ENCODE measurements around the gene SLC45A1.

The SLC45A1 gene

DNA sequence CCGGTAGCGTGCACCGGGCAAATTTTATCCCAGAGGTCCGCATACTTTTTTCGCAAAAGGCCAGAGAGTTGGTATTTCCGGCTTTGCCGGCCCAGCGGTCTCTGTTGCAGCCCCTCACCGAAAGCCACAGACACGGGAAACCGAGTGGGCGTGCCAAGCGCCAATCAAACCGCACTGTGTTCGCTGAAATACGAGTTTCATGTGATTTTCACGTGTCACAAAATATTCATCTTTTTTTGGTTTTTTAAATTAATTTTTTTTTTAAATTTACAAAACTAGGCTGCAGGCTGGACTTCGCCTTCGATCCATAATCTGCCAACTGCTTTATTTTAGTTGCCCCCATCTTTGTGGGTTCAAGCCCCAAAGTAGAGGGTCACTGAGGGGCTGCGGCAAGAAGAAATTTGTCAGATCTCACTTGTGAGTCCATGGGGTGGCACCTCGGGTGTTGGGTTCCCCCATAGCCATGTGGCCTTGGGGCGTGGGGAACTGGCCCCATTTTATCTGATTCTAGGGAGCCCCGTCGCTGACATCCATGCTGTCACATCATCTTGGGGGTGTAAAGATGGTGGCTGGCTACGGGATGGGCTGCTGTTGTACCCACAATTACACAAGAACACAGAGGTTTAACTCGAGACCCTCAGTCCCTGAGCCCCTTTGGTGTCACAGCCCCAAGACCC, 20.8 kb downstream of the SLC45A1 start:
- DNase-seq = no peak

- no peak for DNase-seq
Measured at GRCh38 chr1:8339203-8339600, 21.3 kb downstream of the SLC45A1 start.

DNA sequence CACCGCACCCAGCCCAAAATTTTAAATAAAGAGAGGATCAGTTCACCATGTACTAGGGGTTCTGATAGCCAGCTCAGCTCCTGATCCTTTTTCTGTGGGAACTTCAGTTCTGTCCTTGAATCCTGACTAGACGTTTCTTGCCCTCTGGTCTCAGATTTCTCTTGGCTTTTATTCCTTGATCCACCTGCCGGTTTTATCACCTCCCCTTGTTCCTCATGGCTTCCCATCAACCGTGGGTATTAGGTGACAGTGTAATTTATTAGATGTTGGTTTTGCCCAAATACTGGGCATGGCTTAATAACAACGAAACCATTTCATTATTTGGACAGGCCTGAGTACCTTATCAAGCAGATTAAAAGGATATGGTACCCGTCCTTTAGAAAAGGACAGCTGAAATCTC, 22.5 kb downstream of the SLC45A1 start:
- DNase-seq = no peak

GRCh38 chr1:8342325-8342724, 24.4 kb downstream of the SLC45A1 start:
- no peak for DNase-seq

DNA sequence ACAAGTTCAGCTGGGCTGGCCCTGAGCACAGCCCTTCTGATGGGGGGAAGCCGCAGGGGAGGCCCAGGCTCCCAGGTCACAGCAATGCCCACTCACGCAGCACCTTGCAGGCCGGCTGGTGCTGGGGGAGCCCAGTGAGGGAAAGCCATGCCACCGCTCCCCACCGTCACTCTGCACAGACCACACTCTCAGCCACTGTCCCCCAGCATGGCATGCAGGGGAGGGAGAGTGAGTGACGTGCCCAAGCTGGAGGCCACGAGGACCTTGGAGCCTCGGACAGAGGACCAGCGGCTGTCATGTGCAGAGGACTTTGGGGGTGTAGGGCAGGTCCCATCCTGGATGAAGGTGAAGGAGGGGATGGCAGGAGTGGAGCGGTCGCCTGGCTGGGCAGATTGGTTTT, 25.1 kb downstream of the SLC45A1 start:
- no peak for DNase-seq

DNA sequence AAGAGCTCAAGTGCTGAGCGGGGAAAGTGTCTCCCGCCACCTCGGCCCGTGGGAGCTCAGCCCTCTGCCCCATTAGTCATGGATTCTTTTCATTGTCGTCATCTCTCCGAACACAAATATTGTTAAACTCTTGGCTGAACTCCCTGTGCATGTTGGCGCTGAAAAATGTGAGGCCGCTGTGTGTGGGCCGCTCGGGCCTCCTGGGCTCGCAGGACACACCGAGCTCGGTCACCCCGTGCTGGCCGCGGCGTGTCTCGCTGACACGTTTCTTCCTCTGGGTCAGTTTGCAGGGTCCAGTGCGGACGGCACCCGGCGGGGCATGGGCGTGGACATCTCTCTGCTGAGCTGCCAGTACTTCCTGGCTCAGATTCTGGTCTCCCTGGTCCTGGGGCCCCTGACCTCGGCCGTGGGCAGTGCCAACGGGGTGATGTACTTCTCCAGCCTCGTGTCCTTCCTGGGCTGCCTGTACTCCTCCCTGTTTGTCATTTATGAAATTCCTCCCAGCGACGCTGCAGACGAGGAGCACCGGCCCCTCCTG, 25.6 kb downstream of the SLC45A1 start:
- DNase-seq = no peak

DNA sequence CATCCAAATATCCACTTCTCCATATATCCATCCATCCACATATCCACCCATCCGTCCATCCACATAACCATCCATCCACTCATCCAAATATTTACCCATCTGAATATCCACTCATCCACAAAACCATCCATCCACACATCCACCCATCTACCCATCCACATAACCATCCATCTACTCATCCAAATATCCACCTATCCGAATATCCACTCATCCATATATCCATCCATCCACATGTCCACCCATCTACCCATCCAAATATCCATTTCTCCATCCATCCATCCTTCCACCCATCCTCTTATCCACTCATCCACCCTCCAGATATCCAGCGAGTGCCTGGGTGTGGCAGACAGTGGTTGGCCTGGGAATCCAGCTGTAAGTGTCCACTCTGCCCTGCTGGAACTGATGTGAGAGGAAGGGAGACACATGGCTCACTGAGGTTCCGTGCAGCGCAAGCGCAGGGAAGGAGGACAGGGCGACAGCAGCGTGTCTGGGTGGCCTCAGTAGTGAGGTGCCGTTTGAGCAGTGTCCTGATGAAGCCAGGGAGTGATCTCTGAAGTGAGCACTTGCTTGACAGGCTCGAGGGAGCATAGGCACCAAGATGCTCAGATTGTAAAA, 27.1 kb downstream of the SLC45A1 start:
- DNase-seq = no peak

DNA sequence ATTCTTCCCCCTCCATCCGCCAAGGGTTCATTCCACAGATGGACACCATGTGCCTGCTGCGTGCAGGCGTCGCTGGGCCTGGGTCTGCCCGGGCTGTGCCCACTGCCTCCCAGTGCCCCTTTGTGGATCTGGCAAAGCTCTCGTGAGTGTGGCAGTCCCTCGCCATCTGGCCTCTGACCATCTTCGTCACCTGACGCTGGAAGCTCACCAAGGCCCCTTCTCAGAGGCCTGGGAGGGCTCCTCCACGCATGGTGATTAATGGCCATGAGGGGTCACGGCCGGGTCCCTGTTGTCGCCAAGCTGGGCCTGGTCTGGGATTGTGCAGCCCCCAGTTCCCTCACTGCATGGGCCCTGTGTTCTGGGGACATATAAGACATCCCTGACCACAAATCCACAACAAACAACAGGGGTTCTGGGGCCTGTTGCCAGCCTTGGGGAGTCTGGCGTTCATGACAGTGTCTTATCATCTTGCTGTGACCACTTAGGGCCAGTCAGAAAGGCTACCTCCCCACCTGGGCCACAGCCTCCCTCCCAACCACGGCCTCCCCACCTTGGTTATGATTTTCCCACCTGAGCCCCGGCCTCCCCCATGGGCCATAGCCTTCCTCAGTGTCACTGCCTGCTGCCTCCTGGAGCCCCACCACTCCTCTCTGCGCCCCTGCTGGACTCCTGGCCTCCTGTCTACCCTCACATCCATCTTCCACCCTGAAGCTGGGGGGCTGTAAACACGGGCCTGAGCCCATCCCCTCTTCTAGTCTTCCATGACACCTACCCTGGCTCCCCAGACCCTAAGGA, 27.9 kb downstream of the SLC45A1 start:
- no peak for DNase-seq

DNA sequence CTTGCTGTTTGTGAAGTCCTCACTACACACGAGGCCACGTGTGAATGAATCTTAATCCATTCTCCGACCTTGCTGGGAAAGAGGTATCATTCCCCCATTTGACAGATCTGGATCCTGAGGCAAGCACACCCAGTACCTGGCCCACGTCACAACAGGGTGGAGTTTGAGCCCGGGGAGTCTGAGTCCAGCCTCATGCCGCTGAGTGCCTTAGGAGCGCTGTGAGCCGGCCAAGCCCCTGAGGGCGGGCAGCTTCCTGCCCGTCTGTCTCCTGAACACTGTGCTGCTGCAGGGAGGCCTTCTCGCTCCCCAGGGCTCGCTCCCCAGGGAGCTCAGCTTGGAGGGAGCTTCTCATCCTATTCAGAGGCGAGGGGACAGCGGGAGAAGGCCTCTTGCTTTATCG, 29.7 kb downstream of the SLC45A1 start:
- no peak for DNase-seq

GRCh38 chr1:8348047-8348776, 30.3 kb downstream of the SLC45A1 start:
- no peak for DNase-seq

GRCh38 chr1:8348777-8349472, 31.0 kb downstream of the SLC45A1 start:
- DNase-seq = no peak

GRCh38 chr1:8349473-8349865, 31.6 kb downstream of the SLC45A1 start:
- DNase-seq = no peak

DNA sequence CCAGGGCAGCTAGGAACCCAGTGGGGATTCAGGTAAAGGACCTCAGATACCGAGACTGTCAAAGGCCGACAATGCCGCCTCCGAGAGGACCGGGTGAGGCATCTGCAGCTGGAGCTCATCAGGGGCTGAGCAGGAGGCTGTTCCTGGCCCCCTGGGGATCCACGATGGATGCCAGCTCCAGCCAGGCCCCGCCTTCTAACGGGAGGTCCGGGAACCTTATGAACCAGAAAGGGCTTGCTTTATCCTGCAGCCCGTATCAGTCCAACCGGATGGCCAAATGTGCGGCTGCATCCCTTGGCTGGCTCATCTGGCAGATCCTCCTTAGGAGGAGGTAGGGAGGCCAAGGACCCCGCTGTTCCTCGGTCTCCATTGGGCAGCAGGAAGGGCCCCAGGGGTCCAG, 32.0 kb downstream of the SLC45A1 start:
- no peak for DNase-seq

- no peak for DNase-seq
Measured at GRCh38 chr1:8350914-8351684, 33.2 kb downstream of the SLC45A1 start.

- DNase-seq = no peak
Measured at GRCh38 chr1:8351693-8352470, 34.0 kb downstream of the SLC45A1 start.

- no peak for DNase-seq
Measured at GRCh38 chr1:8352471-8352845, 34.5 kb downstream of the SLC45A1 start.

DNA sequence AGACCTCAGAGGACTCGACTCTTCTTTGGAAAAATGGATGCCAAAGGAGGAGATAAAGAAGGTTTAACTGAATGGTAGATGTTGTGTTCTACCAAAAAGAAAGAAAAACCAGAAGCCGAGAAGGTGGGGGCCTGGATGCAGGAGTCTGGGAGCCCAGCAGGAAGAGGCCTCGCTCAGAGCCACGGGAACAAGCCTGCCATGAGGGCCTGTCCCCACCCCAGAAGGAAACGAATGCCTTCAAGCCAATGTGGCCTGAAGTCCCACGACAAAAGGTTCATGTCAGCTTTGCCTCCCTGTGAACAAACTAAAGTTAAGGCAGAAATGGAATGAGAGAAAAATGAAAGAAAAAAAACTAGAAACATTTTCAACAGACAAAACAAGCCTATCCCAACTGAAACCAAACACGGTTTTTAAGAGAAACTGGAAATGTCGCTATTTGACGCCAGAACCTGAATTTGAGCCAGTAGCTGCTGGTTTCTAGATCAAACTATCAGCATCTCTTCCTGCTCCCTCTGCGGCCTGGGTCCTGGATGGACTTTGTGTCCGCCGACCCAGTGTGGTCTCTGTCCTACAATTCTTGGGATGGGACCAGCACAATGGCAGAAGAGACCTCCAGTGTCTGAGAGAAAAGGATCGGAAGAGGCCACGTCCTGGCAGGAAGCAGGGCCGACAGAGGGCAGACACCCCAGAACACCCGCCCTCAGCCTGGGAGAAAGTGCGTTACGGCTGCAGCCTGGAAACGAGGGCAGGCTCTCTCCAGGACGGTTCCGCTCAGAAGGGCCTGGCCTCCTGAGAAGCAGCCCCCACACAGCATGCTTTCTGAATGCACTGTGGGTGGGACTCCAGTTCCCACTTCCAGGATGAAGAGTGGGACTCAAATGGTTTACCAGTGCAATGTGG, 35.2 kb downstream of the SLC45A1 start:
- no peak for DNase-seq

DNA sequence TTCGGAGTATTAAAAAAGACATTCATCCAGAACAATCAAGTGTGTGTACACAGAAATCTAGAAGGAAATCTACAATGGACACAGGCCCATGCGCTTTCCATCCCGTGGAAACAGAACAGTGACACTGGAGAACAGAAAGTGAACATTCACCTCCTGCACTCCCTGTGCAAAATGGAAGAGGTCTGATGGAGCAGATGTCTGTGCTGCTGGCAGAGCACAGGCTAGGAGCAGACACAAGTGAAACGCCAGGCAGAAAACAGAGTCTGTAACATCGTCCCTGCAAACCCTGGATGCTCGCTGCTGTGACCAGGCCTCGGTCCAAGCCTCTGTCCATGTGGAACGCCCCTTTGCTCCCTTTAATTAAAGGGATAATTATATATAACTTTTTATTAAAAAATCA, 36.1 kb downstream of the SLC45A1 start:
- no peak for DNase-seq

DNA sequence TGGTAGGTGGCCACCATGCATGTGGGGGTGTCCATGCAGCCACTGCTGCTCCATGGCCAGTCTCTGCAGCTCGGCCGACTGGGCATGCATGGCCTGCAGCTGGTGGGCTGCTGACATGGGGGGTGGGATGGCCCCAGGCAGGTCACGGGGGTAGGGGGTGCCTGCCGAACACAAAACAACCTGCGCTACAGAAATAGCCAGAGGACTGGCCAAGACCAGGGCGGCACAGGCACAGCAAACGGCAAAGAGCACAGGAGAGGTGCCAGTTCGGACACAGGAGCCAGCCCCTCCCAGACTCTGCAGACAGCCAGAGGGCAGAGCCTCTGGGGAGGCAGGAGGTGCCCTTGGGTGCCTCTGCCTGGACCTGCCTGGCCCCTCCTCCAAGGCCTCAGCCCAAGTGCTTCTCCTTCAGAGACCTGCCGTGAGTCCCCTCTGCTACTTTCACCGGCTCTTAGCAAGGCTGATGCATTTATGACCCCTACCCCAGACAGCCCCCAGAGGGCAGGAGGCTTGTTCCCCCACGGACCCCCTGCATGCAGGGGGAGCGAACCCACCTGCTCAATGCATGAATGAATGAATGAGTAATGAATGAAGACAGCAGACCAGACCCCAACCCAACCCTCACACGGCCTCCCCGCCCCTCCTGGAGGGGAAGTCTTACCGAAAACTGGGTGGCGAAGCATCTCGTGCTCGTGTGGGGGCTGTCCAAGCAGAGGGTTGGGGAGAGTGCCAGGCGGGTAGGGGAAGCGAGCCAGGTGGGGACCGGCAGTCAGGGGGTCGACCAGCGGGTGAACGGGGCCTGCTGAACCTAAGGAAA, 37.7 kb downstream of the SLC45A1 start:
- no peak for DNase-seq
